Forelimb muscle (tissue), 1 donor: Measurements from ENCODE around the gene YIPF7. TPM values are rescaled to one million over a fixed set of nuclear protein-coding genes. Genes with fewer than 3 reads are reported as not detected.

ENCODE experiments used
- DNase-seq: peaks from one replicate; pipeline ENCODE4 v3.0.0-alpha.2; 2013; ENCODE audit warnings: low read depth
- polyA plus RNA-seq: library from polyadenylated mRNA; unstranded; fragments of 120-200 nt; gene quantifications from one replicate; pipeline ENCODE4 v1.2.1, GENCODE V29; 2013; ENCODE audit not compliant: insufficient read length

The YIPF7 gene
- polyA plus RNA-seq: 2.8 TPM

DNA sequence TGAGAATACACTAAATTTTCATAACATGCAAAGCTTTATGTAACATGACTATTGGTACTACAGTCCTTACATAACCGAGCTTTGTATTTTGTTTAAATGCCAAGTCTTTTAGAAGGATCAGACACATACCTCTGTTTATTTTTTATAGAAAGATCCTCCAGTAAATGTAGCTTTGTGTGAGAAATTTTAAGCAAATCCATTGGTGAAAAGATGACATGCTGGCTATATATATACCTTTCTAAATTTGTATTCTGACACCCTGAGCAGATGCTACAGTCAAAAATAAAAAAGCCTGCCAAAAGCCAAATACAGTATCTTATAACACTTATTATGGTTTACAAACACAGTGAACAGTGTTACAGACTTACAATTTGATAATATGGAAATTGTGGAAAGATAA, at the start of gene YIPF7:
TSS of gene YIPF7 (minus strand) at position 201 of the 400 bp plus-strand sequence. CDS start 1,525 bp downstream, outside the sequence.
- no peak for DNase-seq

DNA sequence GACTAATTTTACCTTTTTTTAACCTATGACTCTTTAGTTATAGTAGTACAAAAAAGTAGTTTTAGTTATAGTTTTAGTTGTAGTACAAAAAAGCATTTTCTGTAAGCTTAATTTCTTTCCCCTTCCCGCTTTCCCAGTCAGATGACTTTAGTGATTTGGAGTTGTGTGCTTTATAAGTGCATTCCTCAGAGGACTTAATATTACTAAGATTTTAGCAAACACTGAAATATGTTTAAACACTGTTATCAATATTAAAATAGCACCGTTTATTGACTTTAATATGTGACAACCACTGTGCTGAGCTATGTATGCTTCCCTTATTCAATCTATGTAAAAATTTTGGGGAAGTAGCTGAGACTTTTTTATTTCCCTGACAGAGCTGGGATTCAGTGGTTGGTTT, 49.6 kb upstream of the YIPF7 start:
- no peak for DNase-seq

DNA sequence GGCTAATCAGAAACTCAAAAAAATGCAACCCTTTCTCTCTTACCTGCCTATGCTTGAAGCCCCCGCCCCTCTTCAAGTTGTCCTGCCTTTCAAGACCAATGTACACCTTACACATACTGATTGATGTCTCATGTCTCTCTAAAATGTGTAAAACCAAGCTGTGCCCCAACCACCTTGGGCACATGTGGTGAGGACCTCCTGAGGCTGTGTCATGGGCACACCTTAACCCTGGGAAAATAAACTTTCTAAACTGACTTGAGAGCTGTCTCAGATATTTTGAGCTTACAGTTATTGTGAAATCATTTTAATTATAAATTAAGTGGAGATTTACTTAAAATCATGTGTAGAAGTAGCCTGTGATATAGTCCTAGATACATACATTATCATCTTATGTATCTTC, 49.0 kb upstream of the YIPF7 start:
- no peak for DNase-seq

DNA sequence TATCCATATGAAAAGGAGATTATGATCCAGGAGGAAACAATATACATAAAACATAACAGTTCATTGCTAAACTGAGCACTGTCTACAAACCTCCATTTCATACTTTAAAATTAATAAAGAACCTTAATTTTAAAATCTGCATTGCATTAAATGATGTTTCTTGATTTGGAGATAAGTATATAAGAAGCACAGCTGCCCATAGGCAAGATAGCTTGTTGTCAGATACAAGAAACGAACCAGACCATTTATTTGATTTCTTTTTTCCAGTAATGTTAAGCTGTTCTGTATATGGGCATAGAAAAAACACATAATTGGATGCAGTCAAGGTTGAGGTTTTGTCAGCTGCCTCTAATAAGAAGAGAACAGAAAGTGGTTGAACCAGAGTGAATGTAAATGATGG, 33.2 kb upstream of the YIPF7 start:
- no peak for DNase-seq

DNA sequence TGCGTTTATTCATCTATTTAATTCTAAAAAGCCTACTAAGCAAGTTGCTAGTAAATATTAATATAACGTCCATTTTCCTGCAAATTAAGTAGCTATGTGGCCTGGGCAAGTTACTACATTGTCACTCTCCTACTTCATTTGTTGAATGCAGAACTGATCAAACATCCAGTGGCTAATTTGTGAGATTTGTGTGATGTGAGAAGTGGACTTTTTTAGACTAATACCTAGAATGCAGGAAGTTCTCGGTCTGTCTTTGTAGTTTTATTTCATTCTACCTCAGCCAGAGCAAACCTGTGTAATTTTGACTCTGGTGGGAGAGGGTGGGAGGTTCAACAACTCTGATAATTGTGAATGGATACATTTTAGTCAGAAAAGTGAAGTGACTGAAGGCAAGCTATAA, 27.6 kb upstream of the YIPF7 start:
- DNase-seq: no peak

DNA sequence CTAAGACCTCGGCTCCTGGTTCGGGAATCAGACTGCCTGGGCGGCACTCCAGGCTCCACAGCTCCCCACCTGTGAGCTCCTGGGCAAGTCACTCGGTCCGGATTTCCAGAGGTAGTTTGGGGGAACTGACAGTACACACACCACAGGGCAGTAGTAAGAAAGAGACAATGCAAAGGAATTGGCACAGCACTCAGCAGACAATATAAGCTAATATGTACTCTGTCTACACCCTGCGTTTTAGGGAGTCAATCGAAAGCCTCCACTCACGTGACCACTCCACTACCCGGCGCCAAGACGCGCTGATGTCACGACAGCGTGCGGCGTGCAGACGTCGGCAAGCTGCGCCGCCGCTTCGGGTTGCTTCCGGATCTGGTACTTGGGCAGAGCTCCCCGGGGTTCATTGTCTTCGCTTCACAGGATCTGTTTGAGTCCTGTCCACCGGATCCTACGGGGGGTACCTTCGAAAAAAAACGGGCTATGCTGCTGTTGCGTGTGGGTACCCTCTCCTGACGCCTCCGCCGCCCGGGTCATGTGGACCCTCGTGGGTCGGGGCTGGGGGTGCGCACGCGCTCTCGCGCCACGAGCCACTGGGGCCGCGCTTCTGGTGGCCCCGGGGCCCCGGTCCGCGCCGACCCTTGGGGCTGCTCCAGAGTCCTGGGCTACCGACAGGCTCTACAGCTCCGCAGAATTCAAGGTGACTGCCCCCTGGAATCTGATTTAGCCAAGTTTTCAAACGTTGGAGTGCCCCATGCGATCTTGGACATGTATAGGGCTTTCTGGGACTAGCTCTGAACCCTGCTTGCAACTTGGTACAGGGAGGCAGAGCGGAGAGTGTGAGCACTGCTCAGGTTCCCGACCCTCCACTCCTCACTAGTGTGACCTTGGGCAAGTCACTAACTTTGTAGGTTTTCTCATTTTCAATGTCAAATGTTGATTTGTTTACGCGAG, 26.9 kb upstream of the YIPF7 start, which contains the start of gene GUF1:
TSS of gene GUF1 (plus strand) at position 327 of the 948 bp plus-strand sequence. CDS start at position 530, 203 bp downstream.
- DNase-seq: peak; percentile 77

DNA sequence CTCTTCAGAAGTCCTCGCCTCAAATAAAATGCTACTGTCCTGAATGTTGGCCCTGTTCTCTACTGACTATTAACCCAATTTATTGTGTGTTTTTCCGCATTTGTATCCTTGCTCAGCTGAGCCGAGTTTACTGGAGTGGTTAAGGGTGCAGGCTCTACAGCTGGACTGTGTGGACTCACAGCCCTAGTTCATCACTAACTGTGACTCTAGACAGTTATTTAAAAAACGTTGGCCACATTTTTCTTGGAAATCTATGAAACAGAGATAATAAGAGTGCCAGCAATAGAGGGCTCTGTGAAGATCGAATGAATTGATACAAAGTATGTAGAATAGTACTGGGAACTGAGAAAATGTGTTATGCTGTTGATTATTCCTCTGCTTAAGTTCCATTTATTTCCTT, 23.9 kb upstream of the YIPF7 start:
- DNase-seq: no peak

DNA sequence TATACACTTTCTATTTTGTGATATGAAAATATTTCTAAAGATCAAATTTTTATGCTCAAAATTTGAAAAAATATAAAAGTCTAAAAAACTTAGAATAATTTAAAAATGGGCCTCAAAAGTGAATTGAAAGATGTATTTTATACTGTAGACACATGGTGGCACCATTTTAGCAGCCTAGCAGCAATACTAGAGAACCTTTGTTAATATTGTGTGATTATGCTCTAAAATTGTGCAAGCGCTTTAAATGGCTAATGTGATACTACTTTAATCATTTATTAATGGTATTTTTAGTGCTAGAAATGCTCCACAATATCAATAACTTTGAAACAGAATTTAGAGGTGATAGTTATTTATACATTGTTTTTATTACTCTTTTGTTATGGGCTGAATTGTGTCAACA, 23.0 kb upstream of the YIPF7 start:
- DNase-seq: no peak

DNA sequence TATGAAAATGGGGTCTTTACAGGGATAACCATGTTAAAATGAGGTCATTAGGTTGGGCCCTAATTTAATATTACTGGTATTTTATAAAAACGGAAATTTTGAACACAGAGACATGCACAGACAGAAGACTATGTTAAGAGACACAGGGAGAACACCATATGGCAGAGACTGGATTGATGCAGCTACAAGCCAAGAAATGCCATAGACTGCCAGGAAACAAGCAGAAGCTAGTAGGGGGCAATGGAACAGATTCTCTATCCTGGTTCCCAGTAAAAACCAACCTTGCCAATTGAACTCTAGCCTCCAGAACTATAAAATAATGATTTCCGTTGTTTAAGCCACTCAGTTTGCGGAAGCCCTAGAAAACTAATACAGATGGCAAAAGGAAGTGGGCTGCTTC, 20.2 kb upstream of the YIPF7 start:
- no peak for DNase-seq

DNA sequence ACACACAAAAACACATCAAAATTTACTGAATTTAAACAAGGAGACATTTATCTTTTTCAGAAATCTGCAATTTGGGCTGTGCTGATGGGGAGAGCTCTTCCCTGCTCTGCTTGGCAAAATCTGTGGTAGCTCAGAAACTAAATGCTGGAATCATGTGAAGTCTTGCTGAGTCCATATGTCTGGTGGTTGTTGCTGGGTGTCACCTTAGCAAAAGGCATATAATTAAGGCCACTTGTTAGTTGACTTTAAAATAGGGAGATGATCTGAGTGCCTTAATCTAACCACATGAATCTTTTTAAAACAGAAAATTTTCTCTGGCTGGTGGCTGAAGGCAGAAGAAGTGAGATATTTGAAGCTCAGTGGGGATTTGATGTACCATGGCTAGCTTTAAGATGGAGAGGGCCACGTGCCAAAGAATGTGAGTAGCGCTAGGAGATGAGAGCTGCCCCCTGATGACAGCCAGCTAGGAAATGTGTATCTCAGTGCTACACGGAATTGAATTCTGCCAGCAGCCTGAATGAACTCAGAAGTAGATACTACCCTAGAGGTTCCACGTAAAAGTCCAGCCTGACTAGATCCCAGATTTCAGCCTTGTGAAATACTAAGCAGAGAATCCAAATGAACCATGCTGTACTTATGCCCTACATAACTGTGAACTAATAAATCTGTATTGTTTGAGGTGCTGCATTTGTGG, 19.2 kb upstream of the YIPF7 start:
- no peak for DNase-seq

DNA sequence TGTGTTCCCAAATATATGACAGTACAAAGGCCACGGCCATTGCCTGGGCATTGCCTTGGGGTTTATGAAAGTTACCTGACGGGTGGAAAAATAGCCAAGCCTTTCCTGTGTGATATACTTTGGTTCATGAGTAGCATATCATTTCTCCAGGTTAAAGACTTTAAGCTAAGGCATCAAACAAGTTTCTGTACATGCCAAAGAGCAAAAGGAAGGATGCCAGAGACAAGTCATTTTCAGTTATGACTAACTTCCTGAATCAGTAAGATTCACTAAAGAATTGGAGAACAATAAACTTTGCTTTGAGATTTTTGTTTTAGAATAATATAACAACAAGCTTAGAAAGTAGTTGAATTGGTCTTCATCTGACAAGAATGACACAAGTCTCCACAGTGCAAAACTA, 17.1 kb upstream of the YIPF7 start:
- DNase-seq: no peak

DNA sequence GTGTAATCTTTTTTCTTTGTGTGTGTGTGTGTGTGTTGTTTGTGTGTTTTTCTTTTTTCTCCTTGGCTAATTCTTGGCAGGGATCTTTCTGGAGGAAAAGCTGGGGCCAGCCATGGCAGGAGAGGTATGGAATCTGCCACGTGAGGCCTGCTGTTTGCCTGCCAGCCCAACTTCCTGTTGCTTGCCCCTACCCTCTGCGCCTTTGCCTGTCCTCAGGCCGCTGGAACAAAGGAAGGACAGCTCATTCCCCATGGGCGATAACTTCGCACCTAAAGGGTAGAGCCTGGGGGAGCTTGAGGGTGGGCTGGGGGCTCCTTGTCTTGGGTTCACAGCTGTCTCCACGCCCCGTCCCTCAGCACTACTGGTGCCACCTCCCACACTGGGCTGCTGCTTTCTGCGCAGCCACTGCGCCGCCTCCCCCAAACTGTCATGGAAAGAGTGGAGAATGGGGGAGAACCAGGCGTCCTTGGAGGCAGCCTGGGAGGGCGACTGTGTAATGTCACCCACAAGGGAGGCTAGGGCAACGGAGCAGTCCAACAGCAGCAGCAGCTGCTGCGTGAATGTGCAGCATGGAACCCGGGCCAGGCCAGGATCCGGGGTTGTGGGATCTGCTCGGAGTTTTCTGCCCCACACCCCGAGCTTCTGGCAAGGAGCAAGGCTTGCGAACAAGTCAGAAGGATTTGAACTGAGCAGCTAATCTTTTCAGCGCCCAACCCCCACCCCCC, 12.3 kb upstream of the YIPF7 start:
- DNase-seq: no peak

DNA sequence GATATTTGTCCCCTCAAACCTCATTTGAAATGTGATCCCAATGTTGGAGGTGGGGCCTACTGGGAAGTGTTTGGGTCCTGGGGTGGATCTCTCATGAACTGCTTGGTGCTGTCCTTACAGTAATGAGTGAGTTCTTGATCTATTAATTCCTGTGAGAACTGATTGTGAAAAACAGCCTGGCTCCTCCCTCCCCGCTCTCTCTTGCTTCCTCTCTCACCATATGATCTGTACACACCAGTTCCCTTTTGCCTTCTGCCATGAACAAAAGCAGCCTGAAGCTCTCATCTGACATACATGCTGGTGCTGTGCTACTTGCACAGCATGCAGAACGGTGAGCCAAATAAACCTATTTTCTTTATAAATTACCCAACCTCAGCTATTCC, 11.2 kb upstream of the YIPF7 start:
- DNase-seq: no peak

DNA sequence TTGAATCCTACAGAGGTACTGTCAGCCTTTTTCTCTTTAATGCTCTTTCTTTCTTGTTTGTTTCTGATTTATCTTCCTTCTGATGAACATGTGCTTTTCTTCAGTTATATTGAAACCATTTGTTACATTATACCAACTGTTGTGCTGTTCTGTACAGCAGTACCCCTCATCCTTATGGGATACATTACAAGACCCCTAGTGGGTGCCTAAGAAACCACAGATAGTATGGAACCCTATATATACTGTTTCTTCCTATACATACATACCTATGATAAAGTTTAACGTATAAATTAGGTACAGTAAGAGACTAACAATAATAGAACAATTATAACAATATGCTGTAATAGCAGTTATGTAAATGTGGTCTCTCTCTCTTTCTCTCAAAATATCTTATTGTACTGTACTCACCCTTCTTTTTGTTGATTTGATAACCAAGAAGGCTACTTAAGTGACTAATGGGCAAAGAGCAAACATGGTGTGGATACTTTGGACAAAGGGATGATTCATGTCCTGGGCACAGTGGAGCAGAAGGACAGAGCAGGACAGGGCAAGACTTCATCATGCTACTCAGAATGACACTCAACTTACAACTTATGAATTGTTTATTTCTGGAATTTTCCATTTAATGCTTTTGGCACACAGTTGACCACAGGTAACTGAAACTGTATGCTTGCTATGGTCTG, 10.7 kb upstream of the YIPF7 start:
- no peak for DNase-seq

DNA sequence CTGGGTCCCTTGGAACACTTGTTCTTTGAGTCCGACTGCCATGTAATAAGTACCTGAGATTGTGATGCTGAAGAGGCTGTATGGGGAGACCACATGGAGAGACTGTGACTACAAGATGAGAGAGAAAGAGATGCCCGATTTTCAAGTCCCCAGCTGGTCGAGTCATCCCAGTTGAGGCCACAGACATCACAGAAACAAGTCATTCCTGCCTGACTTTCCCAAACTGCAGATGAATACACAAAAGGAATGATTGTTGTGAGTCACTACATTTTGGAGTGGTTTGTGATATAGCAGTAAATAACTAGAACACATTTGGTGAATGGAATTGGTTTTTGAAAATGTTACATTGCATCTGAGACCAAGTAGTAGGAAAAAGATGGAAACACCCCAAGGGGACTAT, 9.0 kb upstream of the YIPF7 start:
- no peak for DNase-seq

DNA sequence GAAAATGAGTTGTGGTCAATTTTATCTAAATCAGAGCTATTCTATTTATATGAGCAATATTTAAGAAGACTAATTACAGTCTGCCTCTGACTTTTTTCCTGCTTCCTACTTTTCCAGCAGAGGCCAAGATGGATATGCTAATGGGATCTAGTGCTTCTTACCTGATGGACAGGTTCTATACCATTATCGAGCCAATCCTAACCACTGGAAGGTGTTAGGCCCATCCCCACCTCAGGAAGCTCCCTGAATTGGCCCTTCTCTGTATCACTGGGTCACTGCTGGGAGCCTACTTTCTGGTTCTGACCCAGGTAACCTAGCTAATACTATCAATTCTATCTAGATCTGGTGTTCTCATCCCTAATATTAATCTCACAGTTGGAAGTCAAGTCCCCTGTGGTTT, 577 bp upstream of the YIPF7 start:
- DNase-seq: no peak

DNA sequence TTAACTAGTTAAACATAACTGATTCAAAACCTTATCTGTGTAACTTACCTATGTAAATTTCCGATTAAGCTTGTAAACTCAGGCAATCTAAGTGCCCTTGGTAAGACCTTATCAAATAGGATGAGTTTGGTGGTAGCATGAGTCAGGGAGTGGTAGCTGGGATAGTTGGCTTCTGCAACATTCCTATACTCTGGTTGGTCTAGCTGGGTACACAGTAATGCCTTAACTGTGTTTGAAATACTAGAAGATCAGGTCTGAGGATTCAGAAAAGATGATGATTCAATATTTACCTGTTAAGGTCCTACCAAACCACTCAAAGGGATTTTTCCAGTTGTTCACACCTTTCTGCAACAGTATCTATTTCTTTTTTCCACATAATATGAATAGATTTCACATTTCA, 5.3 kb downstream of the YIPF7 start:
- no peak for DNase-seq

DNA sequence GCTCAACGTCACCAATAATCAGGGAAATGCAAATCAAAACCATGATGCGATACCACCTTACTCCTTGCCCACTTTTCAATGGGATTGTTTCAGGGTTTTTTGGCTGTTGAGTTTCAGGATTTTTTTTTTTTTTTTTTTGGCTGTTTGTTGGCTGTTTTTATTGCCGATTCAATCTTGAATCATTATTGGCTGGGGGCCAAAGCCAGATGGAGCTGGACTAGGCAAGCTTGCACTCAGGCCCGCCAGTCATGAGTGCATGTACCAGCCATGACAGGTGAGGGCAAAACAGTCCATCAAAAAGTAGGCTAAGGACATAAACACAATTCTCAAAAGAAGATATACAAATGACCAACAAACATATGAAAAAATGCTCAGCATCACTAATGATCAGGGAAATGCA, 13.3 kb downstream of the YIPF7 start:
- no peak for DNase-seq

DNA sequence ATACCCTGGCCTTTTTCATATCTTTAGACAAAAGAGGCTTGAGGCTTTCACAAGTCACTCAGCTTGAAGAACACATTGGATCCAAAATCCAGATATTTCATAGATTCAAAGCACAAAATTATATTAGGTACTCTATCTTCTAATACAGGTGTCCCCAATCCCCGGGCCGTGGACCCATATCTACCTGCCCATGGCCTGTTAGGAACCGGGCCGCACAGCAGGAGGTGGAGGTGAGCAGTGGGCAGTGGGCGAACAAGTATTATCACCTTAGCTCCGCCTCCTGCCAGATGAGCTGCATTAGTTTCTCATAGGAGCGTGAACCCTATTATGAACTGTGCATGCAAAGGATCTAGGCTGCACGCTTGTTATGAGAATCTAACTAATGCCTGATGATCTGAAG, 18.7 kb downstream of the YIPF7 start:
- no peak for DNase-seq

DNA sequence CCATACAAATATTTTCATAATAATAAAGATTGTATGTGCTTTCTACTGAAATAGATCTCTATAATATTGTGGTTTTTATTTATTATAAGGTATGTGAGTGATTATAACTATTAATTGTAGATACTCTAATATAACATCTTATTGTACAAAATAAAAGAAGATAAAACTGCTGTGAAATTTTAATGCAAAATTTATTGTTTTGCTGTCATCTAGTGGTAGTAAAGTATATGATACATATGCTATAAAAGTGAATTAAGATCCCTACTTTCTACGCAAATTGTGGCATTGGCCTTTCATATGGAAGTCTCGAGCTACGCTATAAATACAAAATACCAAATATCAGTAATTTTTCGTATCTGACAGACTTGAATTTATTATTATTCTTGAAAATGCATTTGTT, 19.3 kb downstream of the YIPF7 start:
- DNase-seq: no peak

DNA sequence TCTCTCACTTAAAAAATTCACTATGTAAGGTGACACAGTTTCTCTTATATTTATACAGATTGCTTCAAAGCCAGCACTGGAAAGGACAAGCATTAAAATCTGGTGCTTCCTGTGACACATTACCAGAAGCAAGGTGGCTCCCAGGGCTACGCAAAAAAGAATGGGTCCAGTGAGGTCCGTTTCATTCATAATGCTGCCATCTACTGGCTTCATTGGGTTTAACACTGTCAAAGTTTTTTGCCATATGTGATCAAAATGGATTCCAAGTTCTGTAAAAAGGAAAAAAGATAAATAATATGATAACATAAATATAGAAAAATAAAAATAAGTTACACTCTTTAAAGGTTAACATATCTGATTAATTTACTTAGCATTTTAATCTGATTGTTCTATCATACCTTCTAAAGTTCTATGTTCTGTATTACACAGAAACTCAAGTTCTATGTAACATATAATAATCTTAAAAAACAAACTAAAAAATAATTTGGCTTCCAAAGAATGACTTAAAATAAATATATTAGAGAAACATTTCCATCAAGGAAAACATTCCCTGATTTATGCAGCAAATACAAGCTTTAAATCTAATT, 22.1 kb downstream of the YIPF7 start:
- DNase-seq: peak; percentile 20
